Mucosa of rectum (tissue), 2 donors: ENCODE results near the gene GSS.

ENCODE experiments used
- H3K27ac ChIP-seq, 2 donors: one replicate each; pipeline ENCODE4 v1.7.0; 2013; ENCODE audit warnings: inconsistent platforms in 2 of 2, low read depth in 2 of 2, low read length in 2 of 2
- H3K27me3 ChIP-seq, 2 donors: one replicate each; pipeline ENCODE4 v1.7.0; 2013; ENCODE audit warnings: low read length in 2 of 2; ENCODE audit not compliant: control insufficient read depth in 2 of 2, insufficient read depth in 2 of 2
- H3K36me3 ChIP-seq, 2 donors: one replicate each; pipeline ENCODE4 v1.7.0; 2013; ENCODE audit warnings: low read length in 2 of 2; ENCODE audit not compliant: control insufficient read depth in 2 of 2, insufficient read depth in 2 of 2
- H3K4me1 ChIP-seq, 2 donors: one replicate each; pipeline ENCODE4 v1.7.0; 2013; ENCODE audit warnings: low read length in 2 of 2, mild to moderate bottlenecking in 1 of 2; ENCODE audit not compliant: control insufficient read depth in 2 of 2, insufficient read depth in 2 of 2
- H3K4me3 ChIP-seq, 2 donors: one replicate each; pipeline ENCODE4 v1.7.0; 2013; ENCODE audit warnings: low read length in 2 of 2
- H3K9ac ChIP-seq, 2 donors: one replicate each; pipeline ENCODE4 v1.7.0; 2013; ENCODE audit warnings: low read length in 2 of 2, low read depth in 1 of 2, mild to moderate bottlenecking in 1 of 2
- H3K9me3 ChIP-seq, 2 donors: one replicate each; pipeline ENCODE4 v1.7.0; 2013; ENCODE audit warnings: low read length in 2 of 2; ENCODE audit not compliant: control insufficient read depth in 2 of 2
- donor health status: healthy.
- donor health status: Normal muscosa, but diverticular disease.

The GSS gene

DNA sequence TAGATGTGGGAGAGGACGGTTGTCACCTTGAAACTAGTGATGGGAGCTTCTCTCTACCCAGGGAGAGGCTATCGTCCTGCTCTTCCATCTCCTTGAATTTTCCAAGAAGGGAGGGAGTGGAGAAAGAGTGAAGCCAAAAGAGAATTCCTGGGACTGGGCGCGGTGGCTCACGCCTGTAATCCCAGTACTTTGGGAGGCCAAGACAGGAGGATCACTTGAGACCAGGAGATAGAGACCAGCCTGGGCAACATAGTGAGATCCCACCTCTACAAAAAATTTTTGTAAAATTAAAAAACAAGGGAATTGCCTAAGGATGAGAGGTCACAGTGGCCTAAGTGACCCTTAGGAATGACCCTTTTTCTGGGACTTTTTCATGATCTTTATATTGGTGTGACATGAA, 8.9 kb upstream of the GSS start:
- peaks cover 0 to 9% of the 10 kb centered on the region in 2 donors for H3K4me1 ChIP-seq
- H3K9ac ChIP-seq, result no peak overlapping the region
- H3K27ac ChIP-seq, result no peak overlapping the region
- no peaks in the 10 kb centered on the region for H3K9me3 ChIP-seq
- no peaks in the 10 kb centered on the region for H3K36me3 ChIP-seq
- no peaks in the 10 kb centered on the region for H3K27me3 ChIP-seq
- H3K4me3 ChIP-seq, result no peak overlapping the region

- Histone ChIP-seq H3K9ac (no peak overlapping the region), H3K27me3 (no peaks in the 10 kb centered on the region), H3K27ac (no peak overlapping the region), H3K36me3 (no peaks in the 10 kb centered on the region), H3K9me3 (no peaks in the 10 kb centered on the region), H3K4me3 (no peak overlapping the region), H3K4me1 (peaks cover 14 to 21% of the 10 kb centered on the region in 2 donors)
These were observed 1.3 kb upstream of the GSS start for GRCh38 chr20:34956751-34957472.

DNA sequence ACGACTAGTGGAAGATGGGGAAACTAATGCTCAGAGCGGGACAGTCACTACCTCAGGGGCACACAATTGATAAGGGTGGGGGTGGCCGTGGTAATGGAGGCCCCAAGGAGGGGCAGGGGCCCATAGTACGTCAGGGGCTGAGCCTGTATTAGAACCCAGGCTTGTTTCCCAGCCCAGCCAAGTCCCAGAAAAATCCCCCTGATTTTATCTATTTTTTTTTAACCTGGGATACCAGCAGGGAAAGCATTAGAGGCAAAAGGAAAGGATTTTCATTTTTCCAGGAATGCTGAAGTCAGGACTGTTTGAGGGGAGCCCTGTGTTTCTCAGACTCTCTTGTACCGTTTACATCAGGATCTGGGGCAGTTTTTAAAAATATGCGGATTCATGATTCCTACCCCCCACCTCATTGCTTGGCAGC, 444 bp upstream of the GSS start:
- Histone ChIP-seq H3K27ac (peak overlapping the region; percentile 92 to 95), H3K9me3 (no peaks in the 10 kb centered on the region), H3K27me3 (no peaks in the 10 kb centered on the region), H3K36me3 (no peaks in the 10 kb centered on the region), H3K4me1 (peaks cover 14 to 26% of the 10 kb centered on the region in 2 donors), H3K9ac (peak overlapping the region; percentile 95 to 99), H3K4me3 (peak overlapping the region; percentile 93 to 94)

- Histone ChIP-seq H3K4me3 (peak overlapping the region; percentile 93 to 94), H3K27me3 (no peaks in the 10 kb centered on the region), H3K9ac (peak overlapping the region; percentile 95 to 99), H3K9me3 (no peaks in the 10 kb centered on the region), H3K36me3 (no peaks in the 10 kb centered on the region), H3K4me1 (peaks cover 14 to 20% of the 10 kb centered on the region in 2 donors), H3K27ac (peak overlapping the region; percentile 92 to 95)
These were observed 739 bp downstream of the GSS start for GRCh38 chr20:34954904-34955230.

DNA sequence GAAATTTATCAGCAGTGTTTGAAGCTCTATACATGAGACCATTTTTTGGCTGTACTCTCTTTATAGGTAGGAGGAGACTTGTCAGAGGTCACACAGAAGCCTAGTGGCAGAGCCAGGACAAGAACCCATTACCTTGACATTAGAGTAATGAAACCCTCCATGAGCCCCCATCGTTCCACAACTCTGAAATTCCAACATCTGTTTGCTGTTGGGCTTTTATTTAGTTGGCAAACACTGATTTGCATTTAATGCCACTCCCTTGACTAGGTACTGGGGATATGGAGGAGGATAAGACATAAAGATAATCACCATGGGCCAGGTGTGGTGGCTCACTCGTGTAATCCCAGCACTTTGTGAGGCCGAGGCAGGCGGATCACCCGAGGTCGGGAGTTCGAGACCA, 1.6 kb downstream of the GSS start:
- H3K4me3 ChIP-seq, result no peak overlapping the region
- no peak overlapping the region for H3K9ac ChIP-seq
- peaks cover 14 to 15% of the 10 kb centered on the region in 2 donors for H3K4me1 ChIP-seq
- no peaks in the 10 kb centered on the region for H3K36me3 ChIP-seq
- no peaks in the 10 kb centered on the region for H3K27me3 ChIP-seq
- H3K27ac ChIP-seq, result no peak overlapping the region
- H3K9me3 ChIP-seq, result no peaks in the 10 kb centered on the region

- Histone ChIP-seq H3K27me3 (no peaks in the 10 kb centered on the region), H3K4me1 (peaks cover 14 to 15% of the 10 kb centered on the region in 2 donors), H3K9me3 (no peaks in the 10 kb centered on the region), H3K36me3 (no peaks in the 10 kb centered on the region), H3K9ac (peak overlapping the region in 1 of 2 donors; percentile 6), H3K27ac (no peak overlapping the region), H3K4me3 (no peak overlapping the region)
These were observed 2.9 kb downstream of the GSS start for GRCh38 chr20:34952671-34953070.

DNA sequence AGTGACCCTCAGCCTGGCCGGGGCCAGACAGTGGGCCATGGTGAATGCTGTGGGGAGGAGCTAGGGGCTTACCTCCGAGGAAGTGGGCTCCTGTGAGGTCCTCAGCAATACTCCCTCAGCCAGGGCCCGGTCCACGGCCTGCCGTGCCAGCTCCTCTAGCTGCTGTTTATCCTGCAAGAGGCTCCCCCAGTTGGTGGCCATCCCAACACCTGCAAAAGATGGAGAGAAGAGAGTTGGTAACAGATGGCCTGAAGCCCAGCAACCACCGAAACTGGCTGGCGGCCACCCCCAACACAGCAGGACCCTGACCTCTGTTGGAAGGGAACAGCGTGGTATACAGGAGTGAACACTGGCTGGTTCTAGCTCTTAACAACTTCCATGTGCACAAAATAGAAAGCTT, 4.0 kb downstream of the GSS start:
- Histone ChIP-seq H3K9ac (no peak overlapping the region), H3K36me3 (no peaks in the 10 kb centered on the region), H3K4me3 (no peak overlapping the region), H3K9me3 (no peaks in the 10 kb centered on the region), H3K27ac (peak overlapping the region; percentile 19 to 63), H3K4me1 (peaks cover 14 to 17% of the 10 kb centered on the region in 2 donors), H3K27me3 (no peaks in the 10 kb centered on the region)

- Histone ChIP-seq H3K4me3 (no peak overlapping the region), H3K9me3 (no peaks in the 10 kb centered on the region), H3K4me1 (peaks cover 13 to 19% of the 10 kb centered on the region in 2 donors), H3K9ac (no peak overlapping the region), H3K27ac (peak overlapping the region; percentile 19 to 63), H3K27me3 (no peaks in the 10 kb centered on the region), H3K36me3 (no peaks in the 10 kb centered on the region)
These were observed 4.4 kb downstream of the GSS start for GRCh38 chr20:34951252-34951651.

GRCh38 chr20:34949120-34949519, 6.5 kb downstream of the GSS start:
- H3K36me3 ChIP-seq, result peaks cover 2 to 3% of the 10 kb centered on the region in 2 donors
- H3K4me1 ChIP-seq, result peaks cover 5 to 21% of the 10 kb centered on the region in 2 donors
- H3K27me3 ChIP-seq, result no peaks in the 10 kb centered on the region
- no peak overlapping the region for H3K4me3 ChIP-seq
- peak overlapping the region; percentile 2 to 3 for H3K9ac ChIP-seq
- H3K9me3 ChIP-seq, result no peaks in the 10 kb centered on the region
- H3K27ac ChIP-seq, result peak overlapping the region; percentile 73

DNA sequence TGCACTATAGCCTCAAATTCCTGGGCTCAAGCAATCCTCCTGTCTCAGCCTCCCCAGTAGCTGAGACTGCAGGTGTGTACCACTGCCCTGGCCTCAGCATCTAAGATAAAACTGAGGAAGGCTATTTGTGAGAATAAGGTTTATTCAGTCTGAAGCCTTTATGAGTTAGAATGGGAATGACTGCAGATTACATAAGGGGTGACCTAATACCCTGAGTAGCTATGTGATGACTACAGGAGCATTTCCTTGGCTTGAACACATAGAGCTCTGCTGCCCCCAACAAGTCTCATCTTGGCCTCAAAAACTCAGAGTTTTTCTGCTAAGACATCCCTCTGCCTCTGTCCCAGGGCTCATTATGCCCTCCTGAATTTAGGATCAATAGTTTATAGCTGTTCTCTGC, 7.6 kb downstream of the GSS start:
- Histone ChIP-seq H3K9ac (no peak overlapping the region), H3K36me3 (peaks cover 11 to 12% of the 10 kb centered on the region in 2 donors), H3K9me3 (no peaks in the 10 kb centered on the region), H3K4me3 (no peak overlapping the region), H3K27me3 (no peaks in the 10 kb centered on the region), H3K4me1 (peaks cover 5 to 25% of the 10 kb centered on the region in 2 donors), H3K27ac (no peak overlapping the region)
